Mammary epithelial cell (primary cell): ENCODE measurements around the gene CFP.

Experiments
- CTCF ChIP-seq, 2 donors: IDR thresholded peaks in 1 of 2; conservative IDR thresholded peaks in 1 of 2; 2 replicates each; pipeline ENCODE4 v1.5.1; 2011 to 2012; ENCODE audit warnings: inconsistent platforms in 2 of 2, low read length in 2 of 2, mild to moderate bottlenecking in 2 of 2, control low read depth in 1 of 2, low read depth in 1 of 2; ENCODE audit not compliant: insufficient read depth in 1 of 2; ENCODE audit errors: extremely low read depth in 1 of 2
- EZH2 ChIP-seq: IDR thresholded peaks from 2 replicates; pipeline ENCODE4 v1.6.1; 2012; ENCODE audit warnings: low read length, inconsistent platforms, borderline replicate concordance

- TF ChIP-seq CTCF (conservative IDR thresholded peaks at IDR 0.05 in 1 of 2, IDR thresholded peaks at IDR 0.05 in 1 of 2; ENCODE audit: extremely low read depth in 1 of 2, insufficient read depth in 1 of 2, low read depth in 1 of 2, low read length in 2 of 2) (no peak), EZH2 (no peak)
These were observed 41.6 kb downstream of the CFP start for GRCh38 chrX:47587906-47588735.
